SK-N-SH treated with all-trans-retinoic acid at 6 μM for 48 hours (cell line): Measurements from ENCODE around the gene POLR2C.

Experiments
- ATAC-seq: fragments of 200-7000 bp; cut with Tn5 transposase; 3 replicates; pipeline ENCODE4 v1.9.1; 2020; ENCODE audit warnings: mild to moderate bottlenecking, moderate library complexity
- ARNTL ChIP-seq: fragments of 450-650 bp; formaldehyde crosslinking; IDR thresholded peaks from 2 replicates; pipeline ENCODE4 v1.5.0; 2020; ENCODE audit warnings: low read depth, mild to moderate bottlenecking, moderate library complexity, borderline replicate concordance
- BACH2 ChIP-seq: fragments of 250-450 bp; sonication (Bioruptor Pico); IDR thresholded peaks from 2 replicates; pipeline ENCODE4 v1.9.0; 2021; ENCODE audit warnings: mild to moderate bottlenecking, borderline replicate concordance
- CREB5 ChIP-seq: fragments of 250-450 bp; sonication (Bioruptor Pico); IDR thresholded peaks from 2 replicates; pipeline ENCODE4 v1.5.1; 2020; ENCODE audit warnings: low read depth, mild to moderate bottlenecking, moderate library complexity
- CSDC2 ChIP-seq: fragments of 250-450 bp; sonication (Bioruptor Pico); IDR thresholded peaks from 2 replicates; pipeline ENCODE4 v1.5.0; 2020; ENCODE audit warnings: mild to moderate bottlenecking, moderate library complexity
- ESRRG ChIP-seq: fragments of 250-450 bp; sonication (Bioruptor Pico); IDR thresholded peaks from 2 replicates; pipeline ENCODE4 v1.6.1; 2021; ENCODE audit warnings: mild to moderate bottlenecking
- GLIS3 ChIP-seq: fragments of 250-450 bp; sonication (Bioruptor Pico); IDR thresholded peaks from 2 replicates; pipeline ENCODE4 v1.5.0; 2020; ENCODE audit warnings: mild to moderate bottlenecking, moderate library complexity
- ISL1 ChIP-seq: fragments of 250-450 bp; sonication (Bioruptor Pico); IDR thresholded peaks from 2 replicates; pipeline ENCODE4 v2.1.2; 2022; ENCODE audit warnings: mild to moderate bottlenecking, moderate library complexity
- OSR1 ChIP-seq: fragments of 250-450 bp; sonication (Bioruptor Pico); IDR thresholded peaks from 2 replicates; pipeline ENCODE4 v1.8.0; 2022; ENCODE audit warnings: moderate library complexity, mild to moderate bottlenecking, inconsistent platforms
- PATZ1 ChIP-seq: fragments of 250-450 bp; sonication (Bioruptor Pico); IDR thresholded peaks from 2 replicates; pipeline ENCODE4 v1.8.0; 2020; ENCODE audit warnings: mild to moderate bottlenecking, moderate library complexity, borderline replicate concordance
- POU6F1 ChIP-seq: fragments of 250-450 bp; sonication (Bioruptor Pico); IDR thresholded peaks from 2 replicates; pipeline ENCODE4 v1.8.0; 2021; ENCODE audit warnings: low read depth, mild to moderate bottlenecking, moderate library complexity, borderline replicate concordance
- PPARA ChIP-seq: fragments of 250-450 bp; sonication (Bioruptor Pico); IDR thresholded peaks from 2 replicates; pipeline ENCODE4 v1.5.0; 2020; ENCODE audit warnings: mild to moderate bottlenecking, borderline replicate concordance
- RARB ChIP-seq: fragments of 250-450 bp; sonication (Bioruptor Pico); IDR thresholded peaks from 2 replicates; pipeline ENCODE4 v1.8.0; 2021; ENCODE audit warnings: mild to moderate bottlenecking, moderate library complexity
- SNAI2 ChIP-seq: fragments of 250-450 bp; sonication (Bioruptor Pico); IDR thresholded peaks from 2 replicates; pipeline ENCODE4 v1.5.0; 2020; ENCODE audit warnings: mild to moderate bottlenecking, moderate library complexity
- TCF4 ChIP-seq: fragments of 250-450 bp; sonication (Bioruptor Pico); IDR thresholded peaks from 2 replicates; pipeline ENCODE4 v1.8.0; 2021; ENCODE audit warnings: mild to moderate bottlenecking, moderate library complexity, borderline replicate concordance
- TOX ChIP-seq: fragments of 250-450 bp; sonication (Bioruptor Pico); IDR thresholded peaks from 2 replicates; pipeline ENCODE4 v1.8.0; 2021; ENCODE audit warnings: mild to moderate bottlenecking, moderate library complexity, borderline replicate concordance
- TSHZ2 ChIP-seq: fragments of 250-450 bp; sonication (Bioruptor Pico); IDR thresholded peaks from 2 replicates; pipeline ENCODE4 v1.5.0; 2020; ENCODE audit warnings: mild to moderate bottlenecking, moderate library complexity
- ZC3H10 ChIP-seq: fragments of 250-450 bp; sonication (Bioruptor Pico); IDR thresholded peaks from 2 replicates; pipeline ENCODE4 v1.5.1; 2021; ENCODE audit warnings: mild to moderate bottlenecking, moderate library complexity
- ZFP3 ChIP-seq: fragments of 250-450 bp; sonication (Bioruptor Pico); IDR thresholded peaks from 2 replicates; pipeline ENCODE4 v1.5.0; 2020; ENCODE audit warnings: mild to moderate bottlenecking, moderate library complexity
- ZFP30 ChIP-seq: fragments of 450-650 bp; formaldehyde crosslinking; IDR thresholded peaks from 2 replicates; pipeline ENCODE4 v1.5.0; 2022; ENCODE audit warnings: mild to moderate bottlenecking, moderate library complexity
- ZNF565 ChIP-seq: fragments of 450-650 bp; formaldehyde crosslinking; conservative IDR thresholded peaks from 2 replicates; pipeline ENCODE4 v1.5.0; 2020; ENCODE audit warnings: low read depth, mild to moderate bottlenecking, moderate library complexity
- ZNF70 ChIP-seq: fragments of 450-650 bp; formaldehyde crosslinking; IDR thresholded peaks from 2 replicates; pipeline ENCODE4 v1.5.0; 2020; ENCODE audit warnings: mild to moderate bottlenecking, moderate library complexity
- ZNF8 ChIP-seq: fragments of 450-650 bp; formaldehyde crosslinking; IDR thresholded peaks from 2 replicates; pipeline ENCODE4 v1.5.0; 2020; ENCODE audit warnings: mild to moderate bottlenecking, moderate library complexity

POLR2C gene

GRCh38 chr16:57462209-57462977, at the start of gene POLR2C:
POLR2C (plus strand) TSS chr16:57462679; CDS start chr16:57462725, 46 bp downstream.
- ATAC-seq = peak; percentile 97
- TF ChIP-seq ZNF70 (CRISPR knock-in tag) (peak; percentile 71), TSHZ2 (CRISPR knock-in tag) (no peak), TCF4 (0 out of 2 replicates have a peak, but pooled peaks have one; percentile 15), RARB (CRISPR knock-in tag) (0 out of 2 replicates have a peak, but pooled peaks have one; percentile 33), ZFP30 (CRISPR knock-in tag) (no peak), GLIS3 (CRISPR knock-in tag) (no peak), ZFP3 (CRISPR knock-in tag) (no peak), SNAI2 (CRISPR knock-in tag) (no peak), TOX (CRISPR knock-in tag) (no peak), POU6F1 (CRISPR knock-in tag) (no peak)

GRCh38 chr16:57413301-57413730, 49.2 kb upstream of the POLR2C start:
- ATAC-seq = no peak
- no peak for TF ChIP-seq RARB (CRISPR knock-in tag)
- no peak for TF ChIP-seq TSHZ2 (CRISPR knock-in tag)
- TF ChIP-seq PATZ1 (CRISPR knock-in tag) = no peak
- no peak for TF ChIP-seq CSDC2 (CRISPR knock-in tag)
- TF ChIP-seq ARNTL = no peak
- no peak for TF ChIP-seq ZFP3 (CRISPR knock-in tag)
- TF ChIP-seq ZC3H10 (CRISPR knock-in tag) = no peak
- TF ChIP-seq BACH2 = no peak
- TF ChIP-seq GLIS3 (CRISPR knock-in tag) = no peak

- no peak for ATAC-seq
- no peak for TF ChIP-seq SNAI2 (CRISPR knock-in tag)
- no peak for TF ChIP-seq ZFP3 (CRISPR knock-in tag)
- no peak for TF ChIP-seq CREB5 (CRISPR knock-in tag)
- no peak for TF ChIP-seq TSHZ2 (CRISPR knock-in tag)
- no peak for TF ChIP-seq ZNF565
- no peak for TF ChIP-seq ZC3H10 (CRISPR knock-in tag)
- TF ChIP-seq ARNTL = no peak
- TF ChIP-seq ZFP30 (CRISPR knock-in tag) = no peak
- TF ChIP-seq OSR1 (CRISPR knock-in tag) = no peak
- no peak for TF ChIP-seq RARB (CRISPR knock-in tag)
- TF ChIP-seq ZNF8 (CRISPR knock-in tag) = no peak
- no peak for TF ChIP-seq ISL1 (CRISPR knock-in tag)
- no peak for TF ChIP-seq BACH2
- TF ChIP-seq PPARA = no peak
- TF ChIP-seq GLIS3 (CRISPR knock-in tag) = no peak
- TF ChIP-seq TCF4 = no peak
- no peak for TF ChIP-seq ESRRG (CRISPR knock-in tag)
- no peak for TF ChIP-seq CSDC2 (CRISPR knock-in tag)
Observed at GRCh38 chr16:57413733-57414132, 48.7 kb upstream of the POLR2C start.
